GM04504 (cell line): ENCODE measurements around the gene LSM2.
"Not testable (repeated sequence)": the region's sequence is repeated elsewhere in the genome, so short reads cannot be mapped to it uniquely, and the experiment has no call there.

ENCODE experiments used
- DNase-seq: peaks from one replicate; pipeline ENCODE4 v3.0.0-alpha.2; 2012; ENCODE audit warnings: low read depth

LSM2 gene

GRCh38 chr6:31797588-31797987 is 9.2 kb downstream of the LSM2 start:
- no peak for DNase-seq

GRCh38 chr6:31796993-31797385 is 9.8 kb downstream of the LSM2 start:
- DNase-seq, result no peak

- peak; percentile 77 for DNase-seq
These were observed 11.0 kb downstream of the LSM2 start, which contains the start of gene VARS1 for GRCh38 chr6:31795616-31796298. Gene VARS1, minus strand, starts transcription at chr6:31795752. Its CDS starts 535 bp downstream, at chr6:31795217.

GRCh38 chr6:31794866-31795615 is 11.7 kb downstream of the LSM2 start:
- DNase-seq, result peak; percentile 13

- DNase-seq, result peak; percentile 17
These were observed 12.4 kb downstream of the LSM2 start for GRCh38 chr6:31794294-31794865.

DNA sequence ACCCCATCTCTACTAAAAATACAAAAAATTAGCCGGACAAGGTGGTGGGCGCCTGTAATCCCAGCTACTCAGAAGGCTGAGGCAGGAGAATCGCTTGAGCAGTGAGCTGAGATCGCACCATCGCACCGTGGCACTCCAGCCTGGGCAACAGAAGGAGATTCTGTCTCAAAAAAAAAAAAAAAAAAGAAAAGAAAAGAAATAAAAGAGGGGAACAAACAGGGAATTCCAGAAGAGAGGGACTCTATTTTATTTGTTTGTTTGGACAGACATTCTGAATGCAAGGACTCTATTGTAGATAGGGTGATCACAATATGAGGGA is 12.9 kb downstream of the LSM2 start:
- DNase-seq, result not testable (repeated sequence)

DNA sequence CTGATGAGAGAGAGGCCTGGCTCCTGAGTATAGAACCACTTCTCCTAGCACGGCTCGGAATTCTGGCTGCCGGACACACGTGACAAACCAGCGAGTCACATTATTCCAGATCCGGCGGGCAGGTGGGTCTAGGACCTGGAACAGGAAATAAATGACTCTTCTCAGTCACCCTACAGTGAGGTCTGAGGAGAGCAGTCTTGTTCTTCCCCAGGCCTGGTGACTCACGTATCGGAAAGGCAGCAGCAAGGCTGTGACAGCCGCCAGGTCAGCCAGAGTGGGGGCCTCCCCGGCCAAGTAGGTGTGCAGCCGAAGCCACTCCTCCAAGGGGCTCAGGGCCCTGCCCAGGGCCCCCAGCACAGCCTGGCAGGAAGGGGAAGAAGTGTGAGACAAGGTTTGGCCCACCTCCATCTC is 14.0 kb downstream of the LSM2 start:
- DNase-seq, result no peak

DNA sequence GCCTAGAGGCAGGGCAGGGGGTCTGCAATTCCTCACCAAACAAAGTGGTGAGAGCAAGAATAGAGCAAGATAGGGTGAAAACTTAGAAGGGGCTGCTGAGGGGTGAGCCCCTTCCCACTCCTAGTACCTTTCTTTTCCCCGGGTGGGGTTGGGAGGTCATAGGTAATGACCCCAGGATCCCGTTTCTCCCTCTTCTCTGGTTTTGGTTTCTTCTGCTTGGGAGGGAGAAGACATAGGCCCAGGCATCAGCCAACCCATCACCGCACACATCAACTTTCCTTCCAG is 14.7 kb downstream of the LSM2 start:
- DNase-seq, result no peak

DNA sequence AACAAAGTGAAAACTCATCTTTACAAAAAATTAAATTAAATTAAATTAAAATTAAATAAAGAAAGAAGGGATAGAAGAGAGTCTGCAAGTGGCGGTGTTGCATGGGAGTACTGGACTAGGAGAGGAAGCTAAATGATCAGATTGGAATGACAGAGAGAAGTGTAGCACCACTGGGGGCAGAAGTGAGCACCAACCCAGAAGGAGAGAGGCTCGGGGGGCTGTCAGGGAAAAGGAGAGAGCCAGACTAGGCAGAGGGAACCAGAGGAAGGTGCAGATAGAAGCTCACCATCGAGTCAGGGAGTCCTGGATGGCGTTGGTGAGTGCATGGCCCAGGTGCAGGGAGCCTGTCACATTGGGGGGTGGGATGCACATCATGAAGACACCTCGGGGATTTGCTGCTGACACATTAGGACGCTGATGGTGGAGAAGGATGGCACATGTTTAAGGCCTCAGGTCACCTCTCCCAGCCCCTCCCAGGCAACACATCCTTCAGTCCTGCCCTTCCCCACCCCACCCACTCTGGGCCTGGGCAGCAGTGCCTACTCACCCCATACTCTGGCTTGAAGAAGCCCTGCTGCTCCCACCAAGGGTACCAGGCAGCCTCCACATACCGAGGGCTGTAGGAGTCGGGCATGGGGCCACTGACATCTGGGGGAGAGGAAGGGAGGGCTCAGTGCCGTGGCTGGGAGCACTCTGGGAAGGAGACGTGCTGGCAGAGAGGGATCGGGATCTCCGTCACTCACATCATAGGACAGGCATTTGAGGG is 15.3 kb downstream of the LSM2 start:
- DNase-seq, result no peak

DNA sequence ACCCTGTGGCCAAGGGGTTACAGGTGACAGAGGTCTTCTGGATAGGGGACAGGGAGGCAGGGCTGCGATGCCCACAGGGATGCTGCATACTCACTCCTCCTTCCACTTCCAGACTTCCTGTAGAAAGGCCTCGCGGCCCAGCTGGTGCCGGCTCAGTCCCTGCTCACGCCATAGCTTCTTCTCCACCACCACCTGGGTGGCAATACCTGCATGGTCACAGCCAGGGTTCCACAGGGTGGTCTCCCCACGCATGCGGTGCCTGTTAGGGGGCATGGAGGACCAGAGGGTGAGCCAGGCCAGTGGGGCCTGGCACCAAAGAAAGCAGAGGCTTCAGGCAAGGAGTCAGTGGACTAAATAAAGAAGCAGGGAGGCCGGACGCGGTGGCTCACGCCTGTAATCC is 21.3 kb downstream of the LSM2 start:
- DNase-seq, result no peak

DNA sequence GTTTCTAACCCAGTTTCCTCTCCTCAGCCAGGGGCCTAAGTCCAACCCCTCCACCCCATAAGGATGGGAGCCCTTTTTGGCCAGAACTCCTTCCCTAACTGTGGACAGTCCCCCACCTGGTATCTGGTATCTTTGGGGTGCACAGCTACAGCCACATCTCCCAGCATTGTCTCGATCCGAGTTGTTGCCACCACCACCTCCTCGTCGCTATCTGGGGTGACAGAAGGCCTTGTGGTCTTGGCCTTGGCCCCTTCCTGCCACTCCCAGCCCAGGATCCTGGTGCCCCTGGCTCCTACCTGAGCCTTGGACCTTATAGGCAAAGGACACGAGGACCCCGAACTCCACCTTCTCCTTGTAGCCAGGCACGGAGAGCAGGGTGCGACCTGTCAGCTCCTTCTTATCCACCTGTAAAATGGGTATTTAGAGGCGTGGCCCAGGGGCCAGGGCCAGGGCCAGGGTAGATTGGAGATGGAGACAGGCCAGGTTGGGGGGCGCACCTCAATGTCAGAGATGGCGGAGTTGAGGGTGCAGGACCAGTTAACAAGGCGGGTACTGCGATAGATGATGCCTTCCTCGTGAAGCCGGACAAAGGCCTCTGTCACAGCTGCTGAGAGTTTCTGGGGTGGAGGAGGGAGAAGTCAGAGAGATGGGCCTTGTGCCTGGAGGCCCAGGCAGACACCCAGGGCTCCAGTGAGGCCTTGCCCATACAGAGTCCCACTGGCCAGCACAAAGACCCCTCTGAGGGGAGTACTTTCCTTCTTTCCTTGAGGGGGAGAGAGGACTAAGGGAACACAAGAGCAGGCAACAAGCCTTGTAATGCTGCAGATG is 22.5 kb downstream of the LSM2 start:
- DNase-seq, result no peak

- no peak for DNase-seq
These were observed 24.5 kb downstream of the LSM2 start for GRCh38 chr6:31782126-31782855.

- no peak for DNase-seq
These were observed 25.3 kb downstream of the LSM2 start for GRCh38 chr6:31781244-31782125.

DNA sequence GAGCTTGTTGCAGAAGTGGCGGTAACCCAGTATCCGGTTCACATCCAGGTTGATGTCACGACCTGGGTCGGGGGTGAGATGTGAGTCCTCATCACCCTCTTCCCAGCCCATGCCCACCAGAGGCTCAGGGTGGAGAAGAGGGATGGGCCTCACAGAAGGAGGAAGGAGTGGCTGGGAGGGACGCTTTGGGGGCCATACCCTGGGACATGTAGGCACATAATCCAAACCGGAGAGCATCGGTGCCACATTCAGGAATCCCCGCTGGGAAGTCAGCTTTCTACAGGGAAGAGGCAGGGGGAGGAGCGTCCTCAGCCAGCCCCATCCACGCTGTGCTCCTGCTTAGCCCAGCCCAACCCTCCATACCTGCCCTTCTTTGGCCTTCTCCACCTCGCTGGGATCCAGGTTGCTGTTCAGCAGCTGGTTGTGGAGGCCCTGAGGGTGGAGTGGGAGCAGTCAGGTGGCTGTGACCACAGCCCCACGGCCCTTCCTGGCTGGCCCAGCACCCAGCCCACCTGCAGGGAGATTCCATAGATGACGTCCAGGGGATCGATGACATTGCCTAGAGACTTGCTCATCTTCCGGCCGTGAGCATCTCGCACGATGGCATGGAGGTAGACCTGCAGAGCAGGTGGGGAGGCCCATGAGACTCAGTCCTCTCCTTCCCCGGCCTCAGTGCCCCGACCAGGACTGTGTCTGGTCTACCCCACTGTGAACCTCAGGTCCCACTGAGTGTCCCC is 26.1 kb downstream of the LSM2 start:
- no peak for DNase-seq

- DNase-seq, result no peak
These were observed 26.9 kb downstream of the LSM2 start for GRCh38 chr6:31779908-31780307.

- DNase-seq, result no peak
These were observed 27.5 kb downstream of the LSM2 start for GRCh38 chr6:31778999-31779885.

DNA sequence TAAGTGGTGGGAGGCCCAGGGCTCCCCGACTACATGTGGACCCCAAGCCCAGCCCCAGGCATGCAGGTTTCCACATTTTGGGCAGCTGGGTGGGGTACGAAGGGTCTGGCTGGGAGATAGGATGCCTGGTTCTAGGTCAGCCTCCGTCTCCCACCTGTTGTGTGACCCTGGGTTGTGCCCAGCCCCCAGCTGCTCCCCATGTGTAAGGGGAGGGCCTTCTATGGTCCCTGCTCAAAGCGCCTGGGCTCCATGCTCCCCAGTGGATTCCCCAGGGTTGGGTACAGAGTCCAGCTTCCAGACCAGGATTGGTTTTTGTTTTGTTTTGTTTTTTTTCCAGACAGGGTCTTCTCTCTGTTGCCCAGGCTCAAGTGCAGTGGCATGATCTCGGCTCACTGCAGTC is 28.6 kb downstream of the LSM2 start:
- no peak for DNase-seq

DNA sequence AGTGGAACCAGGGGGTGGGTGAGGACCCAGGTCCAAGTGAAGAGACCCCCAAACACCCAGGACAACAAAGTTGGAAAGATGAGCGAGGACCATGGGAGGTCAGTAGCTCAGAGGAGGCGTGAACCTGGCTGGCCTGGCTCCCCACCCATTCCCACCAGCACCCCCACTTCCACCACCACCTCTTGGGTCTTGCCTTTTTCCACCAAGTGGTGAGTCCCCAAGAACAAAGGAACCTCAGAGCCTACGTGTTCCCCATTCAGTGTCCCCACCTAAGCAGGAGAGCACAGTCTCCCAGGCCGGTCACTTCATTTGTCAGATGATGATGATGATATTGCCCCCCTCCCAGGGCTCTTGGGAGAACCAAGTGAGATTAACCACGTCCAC is 29.1 kb downstream of the LSM2 start:
- DNase-seq, result no peak
